Gastrocnemius medialis (tissue), 4 donors: ENCODE data around the gene LRIG2. TPM values are rescaled to one million over a fixed set of nuclear protein-coding genes. Genes with fewer than 3 reads are reported as not detected.
"Not testable (repeated sequence)": the region's sequence is repeated elsewhere in the genome, so short reads cannot be mapped to it uniquely, and the experiment has no call there.

Experiments
- ATAC-seq, 2 donors: fragments of 150-250 bp; one replicate each; pipeline ENCODE4 v1.9.1; 2016
- DNase-seq, 2 donors: peaks; one replicate each; pipeline ENCODE4 v3.0.0-alpha.2; 2019
- H3K27ac ChIP-seq, 4 donors: fragments of 200-600 bp; sonication (generic); 1 replicate in 1 of 4; 2 replicates in 3 of 4; pipeline ENCODE4 v1.5.1; 2016 to 2018; ENCODE audit warnings: mild to moderate bottlenecking in 2 of 4, moderate library complexity in 1 of 4
- H3K27me3 ChIP-seq, 3 donors: fragments of 200-600 bp; sonication (generic) in 2 of 3; 1 replicate in 1 of 3; 2 replicates in 2 of 3; pipeline versions ENCODE4 v1.5.1 to v1.6.0; 2016 to 2019; ENCODE audit warnings: mild to moderate bottlenecking in 1 of 3, moderate library complexity in 1 of 3
- H3K36me3 ChIP-seq, 2 donors: fragments of 200-600 bp; sonication (generic) in 1 of 2; one replicate each; pipeline ENCODE4 v1.5.1; 2017 to 2018
- H3K4me1 ChIP-seq, 2 donors: fragments of 200-600 bp; sonication (generic) in 1 of 2; one replicate each; pipeline ENCODE4 v1.5.1; 2016 to 2017; ENCODE audit warnings: mild to moderate bottlenecking in 2 of 2
- H3K4me3 ChIP-seq, 4 donors: fragments of 200-600 bp; sonication (generic) in 3 of 4; 1 replicate in 1 of 4; 2 replicates in 3 of 4; pipeline ENCODE4 v1.5.1; 2016 to 2019; ENCODE audit warnings: mild to moderate bottlenecking in 2 of 4
- H3K9me3 ChIP-seq, 3 donors: fragments of 200-600 bp; sonication (generic) in 2 of 3; 1 replicate in 1 of 3; 2 replicates in 2 of 3; pipeline ENCODE4 v1.5.1; 2016 to 2019
- POLR2A ChIP-seq, 2 donors: fragments of 450-650 bp; IDR thresholded peaks; one replicate each; pipeline ENCODE4 v1.6.1; 2017; ENCODE audit warnings: antibody characterized with exemption in 2 of 2, mild to moderate bottlenecking in 2 of 2, moderate library complexity in 2 of 2
- in situ Hi-C, 4 donors: fragments of 200-750 bp; cut with MboI; loops; one replicate each; pipeline versions ENCODE4 v1.15.0 to v1.8.0; 2017; ENCODE audit warnings: low sequenced_read_pairs in 4 of 4
- intact Hi-C: fragments of 100-400 bp; cut with DNase I; formaldehyde crosslinking; loops from one replicate; pipeline ENCODE4 v1.15.1; 2023; ENCODE audit warnings: low total_unique reads
- total RNA-seq, 4 donors: library from RNA; depleted of rRNA; stranded (reverse); fragments of >200 nt; gene quantifications; one replicate each; pipeline versions ENCODE4 v1.1.0 to v1.2.3, GENCODE V29; 2016
- TF ChIP-seq, protein P1 (sequence below), 5 experiments: fragments of 450-650 bp in 3 of 5; fragments of 200-600 bp in 2 of 5; sonication (generic) in 2 of 5; IDR thresholded peaks in 4 of 5; conservative IDR thresholded peaks in 1 of 5; 1 replicate in 4 of 5; 2 replicates in 1 of 5; pipeline ENCODE4 v1.5.1; 2016 to 2019; ENCODE audit warnings: antibody characterized with exemption in 5 of 5, mild to moderate bottlenecking in 3 of 5, moderate library complexity in 3 of 5

Gene LRIG2
- total RNA-seq, 4 donors from 2014 or later = 4.8 to 9.0 (median 8.9) TPM

DNA sequence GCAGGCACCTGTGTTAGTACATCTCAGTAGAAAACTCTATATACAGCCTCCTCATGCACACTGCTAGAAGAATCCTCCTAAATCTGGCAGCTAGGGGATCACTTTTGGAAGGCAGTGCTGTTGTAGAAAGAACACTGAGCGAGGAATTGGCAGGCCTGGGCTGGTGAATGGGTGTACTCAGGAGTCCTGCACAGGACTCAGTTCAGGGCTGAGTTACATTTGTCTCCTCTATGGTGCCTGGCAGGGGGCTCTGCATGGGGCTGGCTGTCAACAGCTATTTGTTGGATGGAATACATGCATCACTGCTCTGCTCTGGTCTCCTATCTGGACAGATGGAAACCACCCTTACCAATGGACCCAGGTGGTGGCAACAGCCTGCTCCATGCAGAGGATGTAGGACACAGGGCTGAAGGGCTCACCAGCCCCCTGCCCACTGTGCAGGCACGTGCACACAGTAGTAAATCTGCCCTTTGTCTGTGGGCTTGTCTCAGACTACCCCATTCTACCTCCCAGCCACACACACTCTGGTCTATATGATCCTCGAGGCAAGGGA lies 74.2 kb downstream of the LRIG2 start:
- in situ Hi-C loops = loop anchor here in 3 of 4 donors (10.0 to 25.0 kb wide), 4 partner anchors 315 to 538 kb away; no protein-coding TSS in a partner anchor
- H3K4me3 ChIP-seq = no peak overlapping the region
- ATAC-seq = no peak

DNA sequence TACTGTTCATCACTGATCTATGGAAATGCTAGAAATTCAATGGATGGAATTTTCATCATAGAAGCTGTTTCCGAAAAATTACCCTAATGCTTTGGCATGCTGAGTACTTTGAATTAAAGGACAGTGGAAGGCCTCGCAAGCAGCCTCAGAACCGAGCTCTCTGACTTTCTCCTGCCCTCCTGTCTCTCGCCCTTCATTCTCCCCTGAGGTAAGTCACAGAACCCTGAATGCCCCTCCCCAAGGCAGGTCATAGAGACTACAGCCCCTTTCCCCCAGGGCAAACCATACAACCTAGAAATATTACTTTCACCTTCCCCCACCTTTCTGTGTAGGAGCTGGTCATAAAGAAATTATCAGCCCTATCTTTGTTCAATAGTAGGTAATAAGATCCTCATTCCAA lies 74.8 kb downstream of the LRIG2 start:
- no peaks in the 10 kb centered on the region for H3K27me3 ChIP-seq
- H3K4me3 ChIP-seq = no peak overlapping the region
- no peaks in the 10 kb centered on the region for H3K9me3 ChIP-seq
- no peaks in the 10 kb centered on the region for H3K36me3 ChIP-seq
- intact Hi-C loops = no loop called here
- TF ChIP-seq POLR2A (IDR thresholded peaks at IDR 0.05) = no peak
- TF ChIP-seq, protein P1, sequence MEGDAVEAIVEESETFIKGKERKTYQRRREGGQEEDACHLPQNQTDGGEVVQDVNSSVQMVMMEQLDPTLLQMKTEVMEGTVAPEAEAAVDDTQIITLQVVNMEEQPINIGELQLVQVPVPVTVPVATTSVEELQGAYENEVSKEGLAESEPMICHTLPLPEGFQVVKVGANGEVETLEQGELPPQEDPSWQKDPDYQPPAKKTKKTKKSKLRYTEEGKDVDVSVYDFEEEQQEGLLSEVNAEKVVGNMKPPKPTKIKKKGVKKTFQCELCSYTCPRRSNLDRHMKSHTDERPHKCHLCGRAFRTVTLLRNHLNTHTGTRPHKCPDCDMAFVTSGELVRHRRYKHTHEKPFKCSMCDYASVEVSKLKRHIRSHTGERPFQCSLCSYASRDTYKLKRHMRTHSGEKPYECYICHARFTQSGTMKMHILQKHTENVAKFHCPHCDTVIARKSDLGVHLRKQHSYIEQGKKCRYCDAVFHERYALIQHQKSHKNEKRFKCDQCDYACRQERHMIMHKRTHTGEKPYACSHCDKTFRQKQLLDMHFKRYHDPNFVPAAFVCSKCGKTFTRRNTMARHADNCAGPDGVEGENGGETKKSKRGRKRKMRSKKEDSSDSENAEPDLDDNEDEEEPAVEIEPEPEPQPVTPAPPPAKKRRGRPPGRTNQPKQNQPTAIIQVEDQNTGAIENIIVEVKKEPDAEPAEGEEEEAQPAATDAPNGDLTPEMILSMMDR (IDR thresholded peaks at IDR 0.05 in 4 of 5, conservative IDR thresholded peaks at IDR 0.05 in 1 of 5) = no peak
- in situ Hi-C loops = loop anchor here in 3 of 4 donors (10.0 to 25.0 kb wide), 4 partner anchors 314 to 537 kb away; no protein-coding TSS in a partner anchor
- peaks cover 7% of the 10 kb centered on the region in 2 donors for H3K4me1 ChIP-seq
- ATAC-seq = no peak
- no peak for DNase-seq
- H3K27ac ChIP-seq = no peak overlapping the region

More for the DNA sequence above, 74.2 kb downstream of the LRIG2 start:
- Histone ChIP-seq H3K4me1 (peaks cover 9 to 13% of the 10 kb centered on the region in 2 donors), H3K27ac (no peak overlapping the region), H3K9me3 (no peaks in the 10 kb centered on the region), H3K36me3 (no peaks in the 10 kb centered on the region), H3K27me3 (no peaks in the 10 kb centered on the region)
- intact Hi-C loops = no loop called here
- TF ChIP-seq, protein P1 (IDR thresholded peaks at IDR 0.05 in 4 of 5, conservative IDR thresholded peaks at IDR 0.05 in 1 of 5) = no peak
- TF ChIP-seq POLR2A (IDR thresholded peaks at IDR 0.05) = no peak
- no peak for DNase-seq

DNA sequence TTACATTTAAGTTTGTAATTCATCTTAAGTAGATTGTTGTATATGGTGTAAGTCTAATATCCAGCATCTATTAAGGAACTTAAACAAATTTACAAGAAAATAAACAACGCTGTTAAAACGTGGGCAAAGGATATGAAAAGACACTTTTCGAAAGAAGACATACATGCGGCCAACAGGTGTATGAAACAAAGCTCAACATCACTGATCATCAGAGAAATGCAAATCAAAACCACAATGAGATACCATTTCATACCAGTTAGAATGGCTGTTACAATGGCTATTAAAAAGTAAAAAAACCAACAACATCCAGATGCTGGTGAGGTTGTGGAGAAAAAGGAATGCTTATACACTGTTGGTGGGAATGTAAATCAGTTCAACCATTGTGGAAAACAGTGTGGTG lies 77.5 kb downstream of the LRIG2 start:
- in situ Hi-C loops, H3K4me1 ChIP-seq, ATAC-seq, H3K27me3 ChIP-seq, intact Hi-C loops, DNase-seq, H3K4me3 ChIP-seq, H3K27ac ChIP-seq, H3K36me3 ChIP-seq, H3K9me3 ChIP-seq: not testable (repeated sequence)

DNA sequence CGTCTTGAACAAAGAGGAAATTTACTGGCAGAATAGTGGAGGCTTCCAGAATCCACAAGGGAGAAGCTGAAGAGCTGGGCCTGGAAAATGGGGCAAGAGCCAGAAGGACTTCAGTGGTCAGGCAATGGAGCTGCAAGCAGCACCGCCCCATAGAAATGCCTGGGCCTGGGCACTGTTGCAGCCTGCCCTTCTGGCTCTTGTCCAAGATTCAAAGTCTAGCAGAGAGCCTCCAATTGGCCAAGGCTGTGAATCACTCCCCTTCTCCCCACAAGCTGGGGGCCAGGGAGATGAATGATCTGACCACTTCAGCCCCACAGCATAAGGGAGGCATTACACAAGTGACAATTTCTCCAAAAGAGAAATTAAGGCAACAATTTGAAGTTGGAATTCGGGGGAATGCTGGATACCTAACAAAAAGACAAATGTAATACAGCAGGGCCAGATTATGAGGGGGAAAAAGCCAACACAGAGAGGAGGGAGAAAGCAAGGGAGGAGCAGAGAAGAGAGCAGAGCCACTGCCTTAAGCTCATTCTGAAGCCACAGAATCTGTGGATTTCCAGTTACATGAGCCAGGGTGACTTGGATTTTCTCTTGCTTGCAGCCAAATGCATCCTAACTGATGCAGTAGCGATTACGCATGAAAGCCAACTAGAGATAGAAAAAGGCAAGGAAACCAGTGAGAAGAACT lies 80.3 kb downstream of the LRIG2 start:
- TF ChIP-seq, protein P1 (IDR thresholded peaks at IDR 0.05 in 4 of 5, conservative IDR thresholded peaks at IDR 0.05 in 1 of 5) = no peak
- TF ChIP-seq POLR2A (IDR thresholded peaks at IDR 0.05) = no peak
- Histone ChIP-seq H3K4me3 (no peak overlapping the region), H3K27ac (no peak overlapping the region), H3K4me1 (no peaks in the 10 kb centered on the region), H3K9me3 (no peaks in the 10 kb centered on the region), H3K27me3 (no peaks in the 10 kb centered on the region), H3K36me3 (no peaks in the 10 kb centered on the region)
- ATAC-seq = no peak
- no peak for DNase-seq
- intact Hi-C loops = no loop called here
- in situ Hi-C loops = no loop called here

DNA sequence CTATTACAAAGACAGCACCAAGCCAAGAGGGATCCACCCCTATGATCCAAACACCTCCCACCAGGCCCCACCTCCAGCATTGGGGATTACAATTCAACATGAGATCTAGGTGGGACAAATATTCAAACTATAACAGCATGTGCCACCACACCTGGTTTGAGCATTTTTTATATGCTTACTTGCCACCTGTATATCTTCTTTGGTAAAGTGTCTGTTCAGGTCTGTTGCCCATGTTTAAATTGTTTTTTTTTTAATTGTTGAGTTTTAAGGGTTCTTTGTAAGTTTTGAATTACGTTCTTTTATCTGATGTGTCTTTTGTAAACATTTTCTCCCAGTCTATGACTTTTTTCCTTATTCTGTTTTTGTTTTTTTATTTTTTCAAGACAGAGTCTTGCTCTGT lies 83.4 kb downstream of the LRIG2 start:
- H3K27me3 ChIP-seq = no peaks in the 10 kb centered on the region
- no peaks in the 10 kb centered on the region for H3K36me3 ChIP-seq
- no peaks in the 10 kb centered on the region for H3K9me3 ChIP-seq
- H3K4me1 ChIP-seq = no peaks in the 10 kb centered on the region
- TF ChIP-seq POLR2A (IDR thresholded peaks at IDR 0.05) = no peak
- TF ChIP-seq, protein P1 (IDR thresholded peaks at IDR 0.05 in 4 of 5, conservative IDR thresholded peaks at IDR 0.05 in 1 of 5) = no peak
- H3K4me3 ChIP-seq = no peak overlapping the region
- in situ Hi-C loops = no loop called here
- no peak for ATAC-seq
- H3K27ac ChIP-seq = no peak overlapping the region
- DNase-seq = no peak
- intact Hi-C loops = no loop called here

DNA sequence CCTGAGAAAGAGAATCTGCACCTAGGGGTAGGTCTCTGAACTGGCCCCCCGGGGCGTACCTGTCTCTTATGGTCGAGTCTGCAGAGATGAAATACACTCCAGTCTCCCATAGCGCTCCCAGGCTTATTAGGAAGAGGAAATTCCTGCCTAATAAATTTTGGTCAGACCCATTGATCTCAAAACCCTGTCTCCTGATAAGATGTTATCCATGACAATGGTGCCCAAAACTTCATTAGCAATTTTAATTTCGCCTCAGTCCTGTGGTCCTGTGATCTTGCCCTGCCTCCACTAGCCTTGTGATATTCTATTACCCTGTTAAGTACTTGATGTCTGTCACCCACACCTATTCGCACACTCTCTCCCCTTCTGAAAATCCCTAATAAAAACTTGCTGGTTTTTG lies 85.7 kb downstream of the LRIG2 start:
- not testable (repeated sequence) for H3K4me3 ChIP-seq, H3K27me3 ChIP-seq, H3K27ac ChIP-seq

More for the DNA sequence above, 85.7 kb downstream of the LRIG2 start:
- DNase-seq, H3K4me1 ChIP-seq, H3K9me3 ChIP-seq, in situ Hi-C loops, H3K36me3 ChIP-seq, ATAC-seq, intact Hi-C loops: not testable (repeated sequence)
